Stomach (tissue), 9 donors: ENCODE results near the gene VAV2. TPM values are rescaled to one million over a fixed set of nuclear protein-coding genes. Genes with fewer than 3 reads are reported as not detected.
A peak's percentile ranks its signal among the peaks of the same experiment; 100 is the strongest.

Experiments
- DNase-seq, 2 donors: peaks; one replicate each; pipeline versions ENCODE4 v3.0.0 to v3.0.0-alpha.2; 2013 to 2019
- H3K27ac ChIP-seq, 5 donors: fragments of 200-600 bp in 4 of 5; sonication (generic) in 4 of 5; one replicate each; pipeline ENCODE4 v1.5.1; 2013 to 2019; ENCODE audit warnings: mild to moderate bottlenecking in 1 of 5, moderate library complexity in 1 of 5
- H3K27me3 ChIP-seq, 3 donors: fragments of 200-600 bp; sonication (generic); one replicate each; pipeline ENCODE4 v1.5.1; 2017 to 2019; ENCODE audit warnings: mixed run types in 1 of 3
- H3K36me3 ChIP-seq, 4 donors: fragments of 200-600 bp; sonication (generic); 1 replicate in 3 of 4; 2 replicates in 1 of 4; pipeline ENCODE4 v1.5.1; 2016 to 2019
- H3K4me1 ChIP-seq, 4 donors: fragments of 200-600 bp; sonication (generic); one replicate each; pipeline ENCODE4 v1.5.1; 2016 to 2019
- H3K4me3 ChIP-seq, 4 donors: fragments of 200-600 bp; sonication (generic) in 3 of 4; one replicate each; pipeline ENCODE4 v1.5.1; 2016 to 2019; ENCODE audit warnings: mild to moderate bottlenecking in 1 of 4
- H3K9me3 ChIP-seq, 4 donors: fragments of 200-600 bp; sonication (generic); one replicate each; pipeline ENCODE4 v1.5.1; 2016 to 2019
- CTCF ChIP-seq, 7 experiments: fragments of 450-650 bp in 4 of 7; fragments of 200-600 bp in 3 of 7; sonication (generic) in 3 of 7; IDR thresholded peaks; one replicate each; pipeline ENCODE4 v1.5.1; 2016 to 2019; ENCODE audit warnings: antibody characterized with exemption in 7 of 7, control low read depth in 2 of 7, mild to moderate bottlenecking in 1 of 7
- EP300 ChIP-seq: sonication (generic); formaldehyde crosslinking; IDR thresholded peaks from one replicate; pipeline ENCODE4 v1.6.1; 2017; ENCODE audit warnings: antibody characterized with exemption
- POLR2A ChIP-seq, 4 donors: fragments of 450-650 bp; IDR thresholded peaks; one replicate each; pipeline ENCODE4 v1.6.1; 2016; ENCODE audit warnings: antibody characterized with exemption in 4 of 4, control low read depth in 2 of 4, mild to moderate bottlenecking in 1 of 4, moderate library complexity in 1 of 4
- POLR2AphosphoS5 ChIP-seq, 3 donors: sonication (generic); formaldehyde crosslinking; IDR thresholded peaks; one replicate each; pipeline ENCODE4 v1.6.1; 2016; ENCODE audit warnings: antibody characterized with exemption in 3 of 3
- WGBS, 5 donors: extraction: QIAGEN DNeasy Blood & Tissue Kit in 3 of 5; methylation state at CpG; one replicate each; pipeline versions ENCODE4 v1.1.5 to v1.1.7; 2013 to 2018; 5-methylcytosine and 5-hydroxymethylcytosine counted together
- intact Hi-C: fragments of 100-400 bp; cut with DNase I; formaldehyde crosslinking; loops from one replicate; pipeline ENCODE4 v1.15.1; 2023; ENCODE audit warnings: low total_unique reads
- polyA plus RNA-seq, 3 donors: library from polyadenylated mRNA; stranded (reverse); fragments of 200-250 nt; gene quantifications; one replicate each; pipeline ENCODE4 v1.2.3, GENCODE V29; 2013
- total RNA-seq, 5 donors: library from RNA; depleted of rRNA; stranded (reverse); fragments of >200 nt; gene quantifications; one replicate each; pipeline versions ENCODE4 v1.1.0 to v1.2.3, GENCODE V29; 2014 to 2016
- donor health status: healthy with polysubstance abuse.
- donor health status: Bipolar disorder and iron deficiency.
- donor health status: healthy.

Gene VAV2
- total and polyA plus RNA-seq, 8 donors = 4.1 to 14.2 (median 7.0) TPM

- intact Hi-C loops = no loop called here
- Histone ChIP-seq H3K27me3 (no peaks in the 10 kb centered on the region), H3K27ac (no peak overlapping the region), H3K9me3 (no peaks in the 10 kb centered on the region), H3K4me3 (no peak overlapping the region), H3K36me3 (peaks cover 0 to 6% (median 2%) of the 10 kb centered on the region in 4 donors), H3K4me1 (peaks cover 0 to 16% (median 9%) of the 10 kb centered on the region in 4 donors)
- WGBS, 5 donors = 84 to 89% (median 85%) methylated on average over 11 of the region's 11 CpGs
- TF ChIP-seq POLR2AphosphoS5 (IDR thresholded peaks at IDR 0.05) (no peak), EP300 (no peak), CTCF (IDR thresholded peaks at IDR 0.05) (no peak), POLR2A (IDR thresholded peaks at IDR 0.05) (no peak)
- no peak for DNase-seq
These were observed 96.8 kb downstream of the VAV2 start for GRCh38 chr9:133895335-133895734.

GRCh38 chr9:133894377-133895321 is 97.5 kb downstream of the VAV2 start:
- no peaks in the 10 kb centered on the region for H3K27me3 ChIP-seq
- intact Hi-C loops = no loop called here
- H3K36me3 ChIP-seq = peaks cover 0 to 6% (median 2%) of the 10 kb centered on the region in 4 donors
- DNase-seq = no peak
- TF ChIP-seq CTCF (IDR thresholded peaks at IDR 0.05) (no peak), EP300 (no peak), POLR2A (IDR thresholded peaks at IDR 0.05) (no peak), POLR2AphosphoS5 (IDR thresholded peaks at IDR 0.05) (no peak)
- H3K9me3 ChIP-seq = no peaks in the 10 kb centered on the region
- H3K4me3 ChIP-seq = no peak overlapping the region
- WGBS, 5 donors = 90 to 96% (median 93%) methylated on average over 22 to 24 of the region's 24 CpGs
- peaks cover 0 to 16% (median 9%) of the 10 kb centered on the region in 4 donors for H3K4me1 ChIP-seq
- no peak overlapping the region for H3K27ac ChIP-seq

GRCh38 chr9:133893191-133893994 is 98.7 kb downstream of the VAV2 start:
- Histone ChIP-seq H3K36me3 (peaks cover 0 to 6% (median 2%) of the 10 kb centered on the region in 4 donors), H3K27ac (no peak overlapping the region), H3K27me3 (no peaks in the 10 kb centered on the region), H3K9me3 (no peaks in the 10 kb centered on the region), H3K4me3 (no peak overlapping the region), H3K4me1 (peaks cover 0 to 16% (median 9%) of the 10 kb centered on the region in 4 donors)
- DNase-seq = no peak
- intact Hi-C loops = no loop called here
- no peak for TF ChIP-seq CTCF (IDR thresholded peaks at IDR 0.05)
- no peak for TF ChIP-seq POLR2A (IDR thresholded peaks at IDR 0.05)
- no peak for TF ChIP-seq EP300
- no peak for TF ChIP-seq POLR2AphosphoS5 (IDR thresholded peaks at IDR 0.05)
- 87 to 92% (median 91%) methylated on average over 14 to 40 of the region's 40 CpGs for WGBS, 5 donors

GRCh38 chr9:133892193-133892920 is 99.8 kb downstream of the VAV2 start:
- peak in 1 of 2 donors; percentile 62 for DNase-seq
- TF ChIP-seq POLR2A (IDR thresholded peaks at IDR 0.05) (no peak), POLR2AphosphoS5 (IDR thresholded peaks at IDR 0.05) (no peak), EP300 (no peak), CTCF (IDR thresholded peaks at IDR 0.05) (no peak)
- Histone ChIP-seq H3K27ac (no peak overlapping the region), H3K4me3 (no peak overlapping the region), H3K36me3 (peaks cover 0 to 6% (median 2%) of the 10 kb centered on the region in 4 donors), H3K9me3 (no peaks in the 10 kb centered on the region), H3K27me3 (no peaks in the 10 kb centered on the region), H3K4me1 (peaks cover 0 to 16% (median 7%) of the 10 kb centered on the region in 4 donors)
- intact Hi-C loops = no loop called here
- 41 to 72% (median 55%) methylated on average over 10 to 17 of the region's 17 CpGs for WGBS, 5 donors
